SH-SY5Y (cell line): ENCODE data around the gene SACS.

ENCODE experiments used
- GATA2 ChIP-seq: IDR thresholded peaks from 2 replicates; pipeline ENCODE4 v1.6.1; 2011; ENCODE audit warnings: mild to moderate bottlenecking, low read depth, low read length
- GATA3 ChIP-seq: IDR thresholded peaks from 2 replicates; pipeline ENCODE4 v1.6.1; 2011; ENCODE audit warnings: low read depth, mild to moderate bottlenecking, low read length, moderate library complexity

GRCh38 chr13:23348262-23349127 is 85.0 kb downstream of the SACS start:
- TF ChIP-seq GATA2 = no peak
- no peak for TF ChIP-seq GATA3
